ENCODE results near the gene SPNS3.
A peak's percentile ranks its signal among the peaks of the same experiment; 100 is the strongest.

The SPNS3 gene

DNA sequence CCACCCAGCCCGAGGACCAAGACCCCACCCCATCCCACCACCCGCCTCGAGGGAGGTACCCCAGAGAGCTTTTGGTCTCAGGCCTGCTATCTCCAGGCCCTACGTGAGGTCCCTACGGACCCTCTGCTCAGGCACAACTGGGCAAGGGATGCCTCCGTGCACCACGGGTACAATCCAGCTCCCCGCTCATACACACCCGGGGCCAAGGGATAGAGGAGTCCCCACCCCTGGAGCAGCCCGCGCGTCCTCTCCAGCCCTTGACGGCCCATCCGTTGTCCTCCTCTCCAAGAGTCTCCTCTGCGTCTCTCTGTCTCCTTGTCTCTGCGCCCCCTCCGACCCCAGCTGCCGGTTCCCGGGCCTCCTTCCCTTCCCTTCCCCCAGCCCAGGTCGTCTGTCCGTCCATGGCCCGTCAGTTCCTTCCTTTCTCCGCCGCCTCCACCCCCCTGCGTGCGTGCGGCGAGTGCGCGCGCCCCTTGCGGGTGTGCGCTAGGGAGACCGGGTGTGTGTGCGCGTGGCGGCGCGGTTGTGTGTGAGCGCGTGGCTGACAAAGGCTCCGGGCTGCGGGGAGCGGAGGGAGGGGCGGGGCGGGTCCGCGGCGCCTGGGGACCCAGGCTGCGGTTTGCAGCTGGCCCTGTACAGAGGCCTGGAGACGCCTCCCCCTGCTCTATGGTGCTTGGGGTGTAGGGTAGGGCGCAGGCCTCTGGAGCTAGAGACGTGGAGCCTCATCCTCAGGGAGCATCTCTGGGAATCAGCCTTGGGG lies 65.9 kb downstream of the SPNS3 start (continued):
- peak; percentile 54 for TF ChIP-seq ZBTB48 (tag by site-specific recombination; IDR thresholded peaks at IDR 0.05)
- TF ChIP-seq ZNF792 (tag by site-specific recombination; IDR thresholded peaks at IDR 0.05), result no peak
- TF ChIP-seq KLF1 (tag by site-specific recombination; IDR thresholded peaks at IDR 0.05), result 0 out of 2 replicates have a peak, but pooled peaks have one; percentile 35
- TF ChIP-seq, protein P1, sequence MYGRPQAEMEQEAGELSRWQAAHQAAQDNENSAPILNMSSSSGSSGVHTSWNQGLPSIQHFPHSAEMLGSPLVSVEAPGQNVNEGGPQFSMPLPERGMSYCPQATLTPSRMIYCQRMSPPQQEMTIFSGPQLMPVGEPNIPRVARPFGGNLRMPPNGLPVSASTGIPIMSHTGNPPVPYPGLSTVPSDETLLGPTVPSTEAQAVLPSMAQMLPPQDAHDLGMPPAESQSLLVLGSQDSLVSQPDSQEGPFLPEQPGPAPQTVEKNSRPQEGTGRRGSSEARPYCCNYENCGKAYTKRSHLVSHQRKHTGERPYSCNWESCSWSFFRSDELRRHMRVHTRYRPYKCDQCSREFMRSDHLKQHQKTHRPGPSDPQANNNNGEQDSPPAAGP (tag by site-specific recombination; IDR thresholded peaks at IDR 0.05), result peak; percentile 82
- TF ChIP-seq, protein P2, sequence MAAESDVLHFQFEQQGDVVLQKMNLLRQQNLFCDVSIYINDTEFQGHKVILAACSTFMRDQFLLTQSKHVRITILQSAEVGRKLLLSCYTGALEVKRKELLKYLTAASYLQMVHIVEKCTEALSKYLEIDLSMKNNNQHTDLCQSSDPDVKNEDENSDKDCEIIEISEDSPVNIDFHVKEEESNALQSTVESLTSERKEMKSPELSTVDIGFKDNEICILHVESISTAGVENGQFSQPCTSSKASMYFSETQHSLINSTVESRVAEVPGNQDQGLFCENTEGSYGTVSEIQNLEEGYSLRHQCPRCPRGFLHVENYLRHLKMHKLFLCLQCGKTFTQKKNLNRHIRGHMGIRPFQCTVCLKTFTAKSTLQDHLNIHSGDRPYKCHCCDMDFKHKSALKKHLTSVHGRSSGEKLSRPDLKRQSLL (tag by site-specific recombination; IDR thresholded peaks at IDR 0.05), result 0 out of 2 replicates have a peak, but pooled peaks have one; percentile 26
- no peak for TF ChIP-seq ZNF544 (tag by site-specific recombination; IDR thresholded peaks at IDR 0.05)
- 0 out of 2 replicates have a peak, but pooled peaks have one; percentile 24 for TF ChIP-seq GLIS1 (tag by site-specific recombination; IDR thresholded peaks at IDR 0.05)
- TF ChIP-seq, protein P3, sequence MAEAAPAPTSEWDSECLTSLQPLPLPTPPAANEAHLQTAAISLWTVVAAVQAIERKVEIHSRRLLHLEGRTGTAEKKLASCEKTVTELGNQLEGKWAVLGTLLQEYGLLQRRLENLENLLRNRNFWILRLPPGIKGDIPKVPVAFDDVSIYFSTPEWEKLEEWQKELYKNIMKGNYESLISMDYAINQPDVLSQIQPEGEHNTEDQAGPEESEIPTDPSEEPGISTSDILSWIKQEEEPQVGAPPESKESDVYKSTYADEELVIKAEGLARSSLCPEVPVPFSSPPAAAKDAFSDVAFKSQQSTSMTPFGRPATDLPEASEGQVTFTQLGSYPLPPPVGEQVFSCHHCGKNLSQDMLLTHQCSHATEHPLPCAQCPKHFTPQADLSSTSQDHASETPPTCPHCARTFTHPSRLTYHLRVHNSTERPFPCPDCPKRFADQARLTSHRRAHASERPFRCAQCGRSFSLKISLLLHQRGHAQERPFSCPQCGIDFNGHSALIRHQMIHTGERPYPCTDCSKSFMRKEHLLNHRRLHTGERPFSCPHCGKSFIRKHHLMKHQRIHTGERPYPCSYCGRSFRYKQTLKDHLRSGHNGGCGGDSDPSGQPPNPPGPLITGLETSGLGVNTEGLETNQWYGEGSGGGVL (tag by site-specific recombination; IDR thresholded peaks at IDR 0.05), result peak; percentile 37
- TF ChIP-seq ZNF341 (tag by site-specific recombination; IDR thresholded peaks at IDR 0.05; ENCODE audit: low read depth), result no peak
- TF ChIP-seq ZNF677 (tag by site-specific recombination; IDR thresholded peaks at IDR 0.05), result no peak
- TF ChIP-seq ZSCAN23 (tag by site-specific recombination; IDR thresholded peaks at IDR 0.05), result no peak
- TF ChIP-seq ZNF560 (tag by site-specific recombination; IDR thresholded peaks at IDR 0.05; ENCODE audit: borderline replicate concordance), result no peak

DNA sequence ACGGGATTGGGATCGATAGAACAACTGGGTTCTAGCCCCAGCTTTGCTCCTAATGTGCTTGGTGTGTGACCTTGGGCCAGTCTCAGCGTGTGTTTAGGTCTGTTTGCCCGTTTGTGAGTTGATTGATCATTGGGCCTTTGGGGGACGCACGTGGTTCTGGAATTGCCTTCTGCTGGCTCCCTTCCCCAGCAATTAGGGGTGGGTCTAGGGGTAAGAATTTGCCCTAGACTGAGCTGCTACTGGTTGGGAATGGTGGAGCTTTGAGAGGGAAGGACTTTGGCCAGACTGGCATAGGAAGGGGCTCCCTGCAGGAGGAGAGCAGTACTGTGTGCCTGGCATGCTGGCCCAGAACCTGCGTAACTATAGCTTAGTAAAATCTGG lies 66.4 kb downstream of the SPNS3 start:
- no peaks in the 10 kb centered on the region for H3K4me1 ChIP-seq (ENCODE audit: control insufficient read depth, insufficient read depth, low read length)
- H3K4me3 ChIP-seq (ENCODE audit: low read depth, low read length), result no peak overlapping the region
- ChIA-PET POLR2A (interaction anchor here (2.1 kb wide), 1 partner anchor 55 kb away, joined by 5 read pairs; the partner anchor contains the start of gene MYBBP1A), CTCF (interaction anchor here (0.6 to 1.0 kb wide), 4 partner anchors 21 to 367 kb away, joined by 3 to 4 read pairs (median 3); no protein-coding TSS in a partner anchor)
- TF ChIP-seq ZNF324 (tag by site-specific recombination; IDR thresholded peaks at IDR 0.05) (no peak), ZNF48 (tag by site-specific recombination; IDR thresholded peaks at IDR 0.05) (no peak), SP2 (tag by site-specific recombination; IDR thresholded peaks at IDR 0.05) (0 out of 2 replicates have a peak, but pooled peaks have one; percentile 2)
- no peak overlapping the region for H3K27ac ChIP-seq (ENCODE audit: extremely low read depth, low read depth, low read length)
- no peaks in the 10 kb centered on the region for H3K36me3 ChIP-seq (ENCODE audit: control insufficient read depth in 2 of 2, insufficient read depth in 1 of 2, low read length in 2 of 2)
- H3K9me3 ChIP-seq (ENCODE audit: control insufficient read depth, insufficient read depth, low read depth, low read length), result no peaks in the 10 kb centered on the region

DNA sequence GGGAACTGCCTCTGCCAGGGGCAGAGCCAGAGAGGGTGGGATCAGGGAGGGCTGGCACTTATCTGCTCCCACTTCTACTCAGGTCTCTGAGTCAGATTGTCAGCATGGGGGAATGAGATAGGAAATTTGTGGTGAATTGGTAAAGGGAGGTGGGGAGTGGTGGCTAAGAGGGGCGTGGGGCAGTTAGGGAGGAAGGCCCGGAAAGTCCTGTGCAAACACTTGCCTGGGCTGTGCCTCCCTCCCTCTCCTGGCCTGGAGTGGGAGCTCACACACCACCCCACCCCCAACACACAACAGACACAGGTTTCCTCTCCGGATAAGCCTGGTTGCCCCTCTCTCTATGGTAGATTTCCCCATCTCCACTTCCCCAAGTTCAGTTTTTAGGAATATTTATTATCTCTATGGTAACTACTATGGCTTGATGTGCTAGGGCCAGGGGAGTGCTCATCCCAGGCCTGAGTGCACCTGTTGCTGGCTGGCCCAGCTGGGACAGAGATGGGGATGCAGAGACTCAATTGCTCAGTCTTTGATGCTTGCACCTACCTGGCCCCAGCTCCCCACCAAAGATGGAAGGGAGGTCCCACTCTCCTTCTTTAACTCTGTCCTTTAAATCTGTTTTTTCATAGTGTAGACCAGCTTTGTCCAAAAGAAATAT lies 67.7 kb downstream of the SPNS3 start:
- Histone ChIP-seq H3K36me3 (ENCODE audit: control insufficient read depth in 2 of 2, insufficient read depth in 1 of 2, low read length in 2 of 2) (no peaks in the 10 kb centered on the region), H3K9me3 (ENCODE audit: control insufficient read depth, insufficient read depth, low read depth, low read length) (no peaks in the 10 kb centered on the region), H3K4me1 (ENCODE audit: control insufficient read depth, insufficient read depth, low read length) (peaks cover 2% of the 10 kb centered on the region; the same call in 1 of the 2 replicates), H3K4me3 (ENCODE audit: low read depth, low read length) (no peak overlapping the region), H3K27ac (ENCODE audit: extremely low read depth, low read depth, low read length) (no peak overlapping the region)
- ChIA-PET POLR2A (interaction anchor here (0.5 kb wide), 1 partner anchor 34 kb away, joined by 6 read pairs; no protein-coding TSS in a partner anchor), CTCF (interaction anchor here (0.5 kb wide), 1 partner anchor 350 kb away, joined by 3 read pairs; no protein-coding TSS in a partner anchor)
- TF ChIP-seq ZXDB (tag by site-specific recombination; IDR thresholded peaks at IDR 0.05), result no peak
- TF ChIP-seq ZNF175 (tag by site-specific recombination; IDR thresholded peaks at IDR 0.05), result no peak
- TF ChIP-seq, protein P1 (tag by site-specific recombination; IDR thresholded peaks at IDR 0.05), result peak; percentile 91
- TF ChIP-seq TCF7L2 (IDR thresholded peaks at IDR 0.05; ENCODE audit: borderline replicate concordance, low read depth, low read length), result no peak
- TF ChIP-seq ZSCAN23 (tag by site-specific recombination; IDR thresholded peaks at IDR 0.05), result no peak
- peak; percentile 79 for TF ChIP-seq SCRT1 (tag by site-specific recombination; IDR thresholded peaks at IDR 0.05; ENCODE audit: borderline replicate concordance)
- no peak for TF ChIP-seq ZNF843 (tag by site-specific recombination; IDR thresholded peaks at IDR 0.05)
- TF ChIP-seq YY2 (tag by site-specific recombination; IDR thresholded peaks at IDR 0.05), result no peak
- no peak for TF ChIP-seq ZNF701 (tag by site-specific recombination; IDR thresholded peaks at IDR 0.05)
- no peak for TF ChIP-seq ZNF560 (tag by site-specific recombination; IDR thresholded peaks at IDR 0.05; ENCODE audit: borderline replicate concordance)
- peak; percentile 45; the same call in 1 of the 2 replicates for TF ChIP-seq ZFHX2 (tag by site-specific recombination; conservative IDR thresholded peaks at IDR 0.05)
- peak; percentile 96 for TF ChIP-seq WT1 (tag by site-specific recombination; IDR thresholded peaks at IDR 0.05)
- peak; percentile 78 for TF ChIP-seq ZNF341 (tag by site-specific recombination; IDR thresholded peaks at IDR 0.05; ENCODE audit: low read depth)
- no peak for TF ChIP-seq ZNF114 (tag by site-specific recombination; IDR thresholded peaks at IDR 0.05)
- no peak for TF ChIP-seq ZNF621 (tag by site-specific recombination; IDR thresholded peaks at IDR 0.05)
- peak; percentile 90 for TF ChIP-seq SCRT2 (tag by site-specific recombination; IDR thresholded peaks at IDR 0.05)
- no peak for TF ChIP-seq ZBTB20 (tag by site-specific recombination; IDR thresholded peaks at IDR 0.05)

Data from HEK293 (cell line).